GM18519 (cell line): Measurements from ENCODE around the gene UTS2R.

ENCODE experiments used
- ATAC-seq: cut with Tn5 transposase; IDR thresholded peaks from one replicate; pipeline ENCODE4 v1.9.1; 2021; ENCODE audit warnings: mild to moderate bottlenecking, moderate library complexity; ENCODE audit not compliant: unreplicated experiment, low FRiP score

UTS2R gene

DNA sequence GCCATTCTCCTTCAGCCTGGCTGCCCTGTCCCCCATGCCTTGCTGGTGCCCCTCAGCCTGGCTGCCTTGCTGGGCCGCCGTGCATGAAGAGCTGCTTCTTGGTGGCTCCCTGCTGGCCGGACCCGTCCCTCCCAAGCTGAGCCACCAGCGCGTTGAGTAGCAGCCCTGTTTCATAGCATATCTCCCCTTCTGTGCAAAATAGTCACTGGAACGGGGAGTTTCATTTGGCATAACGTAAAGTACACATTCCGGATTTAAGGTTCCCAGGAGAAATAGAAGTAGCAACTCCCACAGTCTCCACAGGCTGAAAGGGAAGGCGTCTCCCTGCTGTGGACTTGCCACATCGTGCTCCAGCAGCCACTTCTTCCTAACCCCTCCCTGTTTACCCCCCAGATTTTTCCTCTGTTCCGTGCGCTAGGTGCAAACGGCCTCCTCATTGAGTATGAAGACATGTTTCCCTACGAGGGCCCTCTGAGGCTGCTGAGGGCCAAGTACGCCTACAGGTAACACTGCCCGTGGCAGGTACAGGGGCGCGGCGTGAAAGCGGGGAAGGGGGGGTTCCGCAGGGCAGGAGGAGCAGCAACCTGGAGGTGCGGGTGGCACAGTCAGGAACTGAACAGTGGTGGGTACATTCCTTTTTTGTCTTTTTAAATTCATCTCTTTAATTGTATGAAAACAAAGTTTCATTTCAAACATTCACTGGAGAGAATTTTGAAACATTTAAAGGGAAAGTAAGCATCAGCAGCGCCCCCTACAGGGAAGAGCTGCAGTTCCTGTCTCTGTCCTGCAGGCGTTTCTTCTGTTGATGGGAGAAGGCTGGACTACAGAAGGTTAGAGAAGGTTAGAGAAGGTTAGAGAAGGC lies 52.7 kb downstream of the UTS2R start:
- no peak for ATAC-seq

DNA sequence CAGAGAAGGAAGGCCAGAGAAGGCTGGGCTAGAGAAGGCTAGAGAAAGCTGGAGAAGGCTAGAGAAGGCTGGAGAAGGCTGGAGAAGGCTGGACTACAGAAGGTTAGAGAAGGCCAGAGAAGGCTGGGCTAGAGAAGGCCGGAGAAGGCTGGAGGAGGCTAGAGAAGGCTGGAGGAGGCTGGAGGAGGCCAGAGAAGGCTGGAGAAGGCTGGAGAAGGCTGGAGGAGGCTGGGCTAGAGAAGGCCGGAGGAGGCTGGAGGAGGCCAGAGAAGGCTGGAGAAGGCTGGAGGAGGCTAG lies 53.2 kb downstream of the UTS2R start:
- no peak for ATAC-seq
